GM12864 (cell line): ENCODE measurements around the gene PAEP.
"Not testable (repeated sequence)": the region's sequence is repeated elsewhere in the genome, so short reads cannot be mapped to it uniquely, and the experiment has no call there.

Source experiments
- DNase-seq: peaks from one replicate; pipeline ENCODE4 v3.0.0-alpha.2; 2011; ENCODE audit warnings: low read depth
- H3K4me3 ChIP-seq: 2 replicates; pipeline ENCODE4 v1.5.1; 2011; ENCODE audit warnings: mild to moderate bottlenecking, low read depth, low read length, control low read depth
- CTCF ChIP-seq: IDR thresholded peaks from 2 replicates; pipeline ENCODE4 v1.5.1; 2011; ENCODE audit warnings: low read depth, mild to moderate bottlenecking, moderate library complexity, low read length, control low read depth, inconsistent platforms; ENCODE audit errors: missing control alignments

PAEP gene

DNA sequence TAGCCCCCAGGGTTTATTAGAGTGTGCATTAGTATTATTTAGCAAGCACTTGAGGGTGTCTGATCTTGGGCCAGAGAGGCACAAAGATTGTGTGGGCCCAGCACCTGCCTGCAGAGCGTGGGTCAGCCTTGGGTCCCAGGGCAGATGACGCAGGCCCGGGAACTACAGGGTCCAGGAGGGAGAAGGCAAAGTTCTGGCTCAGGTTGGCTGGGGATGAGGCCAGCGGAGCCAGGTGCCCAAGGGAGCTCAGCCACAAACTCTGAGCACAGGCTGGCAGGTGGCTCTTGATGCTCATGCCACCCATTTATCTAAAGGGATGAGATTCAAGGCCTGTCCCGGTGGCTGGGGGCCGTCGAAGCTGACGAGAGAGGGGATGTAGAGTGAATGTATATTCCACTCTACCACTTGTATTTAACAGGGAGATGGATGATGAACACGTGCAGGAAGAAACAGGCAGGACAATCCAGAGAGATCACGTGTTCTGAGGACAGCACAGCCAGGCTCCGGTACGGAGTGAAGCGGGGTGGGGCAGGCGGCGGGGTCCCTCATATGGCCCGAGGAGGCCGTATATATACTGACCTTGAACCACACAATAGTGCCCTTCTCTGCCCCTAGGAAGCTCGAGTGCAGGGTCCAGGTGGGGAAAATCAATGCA, 16.4 kb upstream of the PAEP start:
- TF ChIP-seq CTCF = no peak
- no peak for DNase-seq
- H3K4me3 ChIP-seq = no peak overlapping the region

- DNase-seq, H3K4me3 ChIP-seq: not testable (repeated sequence)
Measured at GRCh38 chr9:135545646-135546176, 15.8 kb upstream of the PAEP start, which contains the start of gene OBP2A. Gene OBP2A (plus strand): TSS chr9:135546126. CDS start chr9:135546181, 55 bp downstream.

DNA sequence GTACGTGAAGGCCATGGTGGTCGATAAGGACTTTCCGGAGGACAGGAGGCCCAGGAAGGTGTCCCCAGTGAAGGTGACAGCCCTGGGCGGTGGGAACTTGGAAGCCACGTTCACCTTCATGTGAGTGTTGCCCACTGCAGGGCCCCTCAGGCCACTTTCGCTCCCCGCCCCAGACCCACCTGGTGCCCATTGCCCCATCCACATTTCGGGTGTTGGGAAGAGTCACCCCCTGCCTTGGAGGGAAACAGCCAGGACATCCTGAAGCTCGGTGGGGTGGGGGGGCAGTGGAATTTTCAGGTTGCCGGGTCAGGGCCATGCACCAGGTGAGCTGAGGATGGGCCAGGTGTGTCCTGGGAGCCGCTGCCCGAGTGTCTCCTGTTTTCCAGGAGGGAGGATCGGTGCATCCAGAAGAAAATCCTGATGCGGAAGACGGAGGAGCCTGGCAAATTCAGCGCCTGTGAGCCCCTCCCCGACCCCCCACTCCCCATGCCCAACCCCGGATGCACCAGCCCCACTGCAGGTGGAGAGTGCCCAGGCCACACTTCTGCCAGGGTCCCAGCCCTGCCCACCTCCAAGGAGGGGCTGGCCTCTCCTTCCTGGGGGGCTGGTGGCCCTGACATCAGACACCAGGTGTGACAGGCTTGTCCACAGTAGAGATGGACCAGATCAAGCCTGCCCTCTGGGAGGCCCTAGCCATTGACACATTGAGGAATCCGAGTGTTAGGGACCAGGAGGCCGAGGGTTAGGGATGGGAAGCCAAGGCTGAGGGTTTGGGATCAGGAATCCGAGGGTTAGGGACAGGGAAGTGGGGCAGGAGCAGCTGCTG, 14.6 kb upstream of the PAEP start:
- H3K4me3 ChIP-seq, DNase-seq: not testable (repeated sequence)

DNA sequence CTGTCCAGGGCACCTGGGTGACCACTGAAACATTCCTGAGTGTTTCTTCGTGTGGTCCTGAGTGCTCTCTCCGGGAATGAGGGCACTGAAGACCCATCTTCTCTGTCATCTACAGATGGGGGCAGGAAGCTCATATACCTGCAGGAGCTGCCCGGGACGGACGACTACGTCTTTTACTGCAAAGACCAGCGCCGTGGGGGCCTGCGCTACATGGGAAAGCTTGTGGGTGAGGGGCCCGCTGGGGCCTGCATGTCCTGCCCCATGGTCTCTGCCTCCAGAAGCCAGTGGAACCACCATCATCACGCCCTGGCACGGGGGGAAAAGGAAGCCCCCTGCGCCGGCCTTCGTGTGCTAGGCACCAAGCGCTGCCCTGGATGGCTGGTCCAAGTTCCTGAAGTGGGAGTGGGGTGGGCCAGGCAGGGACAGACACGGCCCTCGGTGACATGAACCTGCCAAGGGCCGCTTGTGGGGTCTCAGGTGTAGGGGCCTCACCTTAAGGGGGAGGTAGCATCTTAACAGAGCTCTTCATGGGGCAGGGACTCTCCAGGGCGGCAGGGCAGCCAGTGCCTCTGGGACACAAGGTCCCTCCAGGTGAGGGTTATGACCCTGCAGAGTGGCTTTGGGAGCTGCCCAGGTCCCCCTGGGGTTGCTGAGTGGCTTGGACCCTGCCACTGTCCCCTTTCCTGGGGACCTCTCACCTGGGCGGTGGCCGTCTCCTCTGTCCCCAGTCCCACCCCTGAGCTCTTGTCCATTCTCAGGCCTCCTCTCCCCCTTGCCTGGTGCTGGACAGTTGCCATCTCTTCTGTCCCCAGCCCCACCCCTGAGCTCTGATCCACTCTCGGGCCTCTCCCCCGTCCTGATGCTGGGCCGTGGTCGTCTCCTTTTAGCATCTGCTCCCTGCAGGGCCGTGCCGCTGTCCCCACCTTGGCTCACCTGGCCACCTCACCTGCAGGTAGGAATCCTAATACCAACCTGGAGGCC, 13.5 kb upstream of the PAEP start:
- DNase-seq = no peak

GRCh38 chr9:135549478-135550343, 11.8 kb upstream of the PAEP start:
- H3K4me3 ChIP-seq, DNase-seq: not testable (repeated sequence)

More for the DNA sequence above, 13.5 kb upstream of the PAEP start:
- H3K4me3 ChIP-seq = no peak overlapping the region
- no peak for TF ChIP-seq CTCF

- no peak for TF ChIP-seq CTCF
- no peak for DNase-seq
- H3K4me3 ChIP-seq = no peak overlapping the region
Measured at GRCh38 chr9:135550344-135550918, 11.1 kb upstream of the PAEP start.

DNA sequence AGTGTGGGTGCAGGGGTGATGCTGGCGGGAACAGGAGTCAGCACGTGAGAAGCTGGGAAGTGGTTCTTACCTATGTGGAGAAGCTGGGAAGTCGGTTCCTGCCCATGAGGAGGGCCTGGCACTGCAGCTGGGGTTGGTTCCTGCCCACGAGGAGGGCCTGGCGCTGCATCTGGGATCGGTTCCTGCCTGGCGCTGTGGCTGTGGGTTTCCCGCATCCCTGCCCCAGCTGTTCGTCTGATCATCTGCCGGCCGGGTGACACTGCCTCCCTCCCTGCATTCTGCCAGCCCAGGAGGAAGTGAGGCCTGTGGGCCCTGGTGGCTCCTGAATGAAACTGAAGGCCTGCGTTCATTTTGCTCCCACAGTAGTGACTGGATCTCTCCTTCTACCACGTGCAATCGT, 10.5 kb upstream of the PAEP start:
- H3K4me3 ChIP-seq = no peak overlapping the region
- TF ChIP-seq CTCF = no peak
- no peak for DNase-seq
